ENCODE data around the gene ATPAF2. TPM values are rescaled to one million over a fixed set of nuclear protein-coding genes. Genes with fewer than 3 reads are reported as not detected.

The ATPAF2 gene
- total and polyA plus RNA-seq, 10 of the 15 experiments (the other 5 are each of a cell fraction or from before 2014, with no cell fraction given), result 6.5 to 33.0 (median 26.5) TPM

- peak in 1 of 2 experiments; percentile 55; a peak in 2 of 4 replicates for TF ChIP-seq BHLHE40 (IDR thresholded peaks at IDR 0.05; ENCODE audit: borderline replicate concordance in 1 of 2, low read depth in 2 of 2, low read length in 1 of 2)
- peak; percentile 84 for TF ChIP-seq NKRF (conservative IDR thresholded peaks at IDR 0.05)
- no peak for TF ChIP-seq MYB (IDR thresholded peaks at IDR 0.05; ENCODE audit: borderline replicate concordance, low read depth, low read length)
- TF ChIP-seq YBX1 (IDR thresholded peaks at IDR 0.05), result no peak
Observed at GRCh38 chr17:18039535-18040260, 730 bp upstream of the ATPAF2 start (continued).

GRCh38 chr17:18038149-18038850 is 668 bp downstream of the ATPAF2 start:
- Histone ChIP-seq H3K4me1 (ENCODE audit: control insufficient read depth, insufficient read depth, low read length) (peaks cover 18% of the 10 kb centered on the region), H3K27me3 (replicated peaks in 1 of 2; ENCODE audit: control insufficient read depth in 2 of 2, insufficient read depth in 2 of 2, low read length in 1 of 2) (no peaks in the 10 kb centered on the region), H3K9ac (ENCODE audit: control insufficient read depth, insufficient read depth, low read length) (peak overlapping the region; percentile 65), H2AFZ (ENCODE audit: control insufficient read depth, low read depth, low read length) (peak overlapping the region; percentile 63), H3K79me2 (ENCODE audit: control insufficient read depth, insufficient read depth, low read length) (peaks cover 26% of the 10 kb centered on the region), H3K36me3 (ENCODE audit: control insufficient read depth in 2 of 2, insufficient read depth in 2 of 2, low read length in 1 of 2) (no peaks in the 10 kb centered on the region), H3K27ac (ENCODE audit: control insufficient read depth, insufficient read depth) (peak overlapping the region; percentile 60), H4K20me1 (ENCODE audit: control insufficient read depth, insufficient read depth) (no peaks in the 10 kb centered on the region), H3K4me2 (ENCODE audit: control insufficient read depth, insufficient read depth) (peak overlapping the region; percentile 93), H3K9me3 (replicated peaks; ENCODE audit: control insufficient read depth, insufficient read depth, low read length) (no peaks in the 10 kb centered on the region), H3K4me3 (peak overlapping the region; percentile 80)
- BruUV-seq (replicated peaks), result TSS peak; percentile 64
- under 1% methylated on average over 13 of the region's 13 CpGs for WGBS (ENCODE audit: insufficient coverage, insufficient replicate concordance, low lambda C conversion rate, missing lambda C conversion rate)
- SMC1A ChIA-PET (ENCODE audit: uncharacterized antibody, unreplicated experiment), result interaction anchor here (0.9 to 1.0 kb wide), 2 partner anchors 11 to 79 kb away, joined by 3 to 4 read pairs; no protein-coding TSS in a partner anchor
- intact Hi-C loops (cut with micrococcal nuclease; ENCODE audit: unreplicated experiment), result loop anchor here (5.0 kb wide), 2 partner anchors 81 to 216 kb away; no protein-coding TSS in a partner anchor
- DNase-seq (ENCODE audit: low read depth, low spot score) (no peak), ATAC-seq (peak; percentile 26), FAIRE-seq (no peak)
- in situ Hi-C loops (cut with MboI), result no loop called here
- CTCF ChIA-PET, result interaction anchor here (0.7 to 2.4 kb wide), 6 partner anchors 52 to 346 kb away, joined by 3 to 7 read pairs (median 4); partner anchors contain the start of genes DRC3 and TOM1L2
- POLR2A ChIA-PET, result interaction anchor here (0.5 to 1.9 kb wide), 3 partner anchors 66 to 1162 kb away, joined by 3 to 6 read pairs (median 3); partner anchors contain the start of genes DRC3 and TOM1L2
- RAD21 ChIA-PET (ENCODE audit: unreplicated experiment), result interaction anchor here (1.3 to 1.4 kb wide), 2 partner anchors 66 to 79 kb away, joined by 3 read pairs; partner anchors contain the start of genes DRC3 and TOM1L2
- TF ChIP-seq MTA2 (IDR thresholded peaks at IDR 0.05; ENCODE audit: low read depth) (peak; percentile 40), DPF2 (IDR thresholded peaks at IDR 0.05) (peak; percentile 20; the same call in 1 of the 2 replicates), PKNOX1 (IDR thresholded peaks at IDR 0.05) (peak; percentile 3; the same call in 1 of the 2 replicates), YY1 (IDR thresholded peaks at IDR 0.05; ENCODE audit: low read depth, low read length) (no peak), MXI1 (IDR thresholded peaks at IDR 0.05; ENCODE audit: low read depth, low read length) (0 out of 2 replicates have a peak, but pooled peaks have one; percentile 48), CTCF (IDR thresholded peaks at IDR 0.05 in 2 of 3, conservative IDR thresholded peaks at IDR 0.05 in 1 of 3; ENCODE audit: control insufficient read depth in 2 of 3, extremely low read depth in 1 of 3, insufficient read depth in 1 of 3, low read depth in 3 of 3, low read length in 3 of 3) (no peak), RUNX3 (IDR thresholded peaks at IDR 0.05; ENCODE audit: low read length) (peak; percentile 35), BCL3 (IDR thresholded peaks at IDR 0.05; ENCODE audit: borderline replicate concordance, insufficient read depth, low read depth, low read length, poor library complexity, severe bottlenecking) (peak; percentile 73)
